Esophagus muscularis mucosa (tissue), 4 donors: ENCODE measurements around the gene SYNRG.

ENCODE experiments used
- CTCF ChIP-seq, 3 experiments: fragments of 200-600 bp in 2 of 3; fragments of 450-650 bp in 1 of 3; sonication (generic) in 2 of 3; IDR thresholded peaks; one replicate each; pipeline ENCODE4 v1.5.1; 2017 to 2019; ENCODE audit warnings: antibody characterized with exemption in 3 of 3, mild to moderate bottlenecking in 2 of 3, moderate library complexity in 1 of 3
- EP300 ChIP-seq: sonication (generic); formaldehyde crosslinking; IDR thresholded peaks from one replicate; pipeline ENCODE4 v1.6.1; 2017; ENCODE audit warnings: antibody characterized with exemption
- POLR2A ChIP-seq: fragments of 450-650 bp; IDR thresholded peaks from one replicate; pipeline ENCODE4 v1.6.1; 2017; ENCODE audit warnings: antibody characterized with exemption, moderate library complexity, mild to moderate bottlenecking, low read depth
- POLR2AphosphoS5 ChIP-seq, 2 donors: sonication (generic); formaldehyde crosslinking; IDR thresholded peaks; one replicate each; pipeline ENCODE4 v1.6.1; 2017; ENCODE audit warnings: antibody characterized with exemption in 2 of 2

GRCh38 chr17:37489197-37490001 is 119.8 kb downstream of the SYNRG start, which contains the start of gene DUSP14:
- TF ChIP-seq EP300 = no peak
- TF ChIP-seq POLR2A = no peak
- no peak for TF ChIP-seq CTCF (IDR thresholded peaks at IDR 0.05)
- TF ChIP-seq POLR2AphosphoS5 (IDR thresholded peaks at IDR 0.05) = peak; percentile 41 to 88
